ENCODE data around the gene MFN1. TPM values are rescaled to one million over a fixed set of nuclear protein-coding genes. Genes with fewer than 3 reads are reported as not detected.

Gene MFN1
- total and polyA plus RNA-seq, 7 donors = 14.6 to 42.9 (median 34.5) TPM

DNA sequence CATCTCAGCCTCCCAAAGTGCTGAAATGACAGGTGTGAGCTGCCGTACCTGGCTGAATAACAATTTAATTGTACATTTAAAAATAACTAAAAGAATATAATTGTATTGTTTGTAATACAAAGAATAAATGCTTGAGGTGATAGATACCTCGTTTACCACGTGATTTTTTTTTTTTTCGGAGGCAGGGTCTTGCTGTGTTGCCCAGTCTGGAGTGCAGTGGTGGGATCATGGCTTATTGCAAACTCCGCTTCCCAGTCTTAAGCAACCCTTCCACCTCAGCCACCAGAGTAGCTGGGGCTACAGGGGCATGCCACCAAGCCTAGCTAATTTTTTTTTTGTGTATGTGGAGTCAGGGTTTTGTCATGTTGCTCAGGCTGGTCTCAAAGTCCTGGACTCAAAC is 15.8 kb downstream of the MFN1 start:
- DNase-seq = no peak
- no peak for ATAC-seq
- TF ChIP-seq, protein P1, sequence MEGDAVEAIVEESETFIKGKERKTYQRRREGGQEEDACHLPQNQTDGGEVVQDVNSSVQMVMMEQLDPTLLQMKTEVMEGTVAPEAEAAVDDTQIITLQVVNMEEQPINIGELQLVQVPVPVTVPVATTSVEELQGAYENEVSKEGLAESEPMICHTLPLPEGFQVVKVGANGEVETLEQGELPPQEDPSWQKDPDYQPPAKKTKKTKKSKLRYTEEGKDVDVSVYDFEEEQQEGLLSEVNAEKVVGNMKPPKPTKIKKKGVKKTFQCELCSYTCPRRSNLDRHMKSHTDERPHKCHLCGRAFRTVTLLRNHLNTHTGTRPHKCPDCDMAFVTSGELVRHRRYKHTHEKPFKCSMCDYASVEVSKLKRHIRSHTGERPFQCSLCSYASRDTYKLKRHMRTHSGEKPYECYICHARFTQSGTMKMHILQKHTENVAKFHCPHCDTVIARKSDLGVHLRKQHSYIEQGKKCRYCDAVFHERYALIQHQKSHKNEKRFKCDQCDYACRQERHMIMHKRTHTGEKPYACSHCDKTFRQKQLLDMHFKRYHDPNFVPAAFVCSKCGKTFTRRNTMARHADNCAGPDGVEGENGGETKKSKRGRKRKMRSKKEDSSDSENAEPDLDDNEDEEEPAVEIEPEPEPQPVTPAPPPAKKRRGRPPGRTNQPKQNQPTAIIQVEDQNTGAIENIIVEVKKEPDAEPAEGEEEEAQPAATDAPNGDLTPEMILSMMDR (IDR thresholded peaks at IDR 0.05) = no peak
- intact Hi-C loops (cut with DNase I) = loop anchor here (10.0 kb wide), 2 partner anchors 221 to 231 kb away; no protein-coding TSS in a partner anchor
- Histone ChIP-seq H3K4me1 (no peaks in the 10 kb centered on the region), H3K4me3 (no peak overlapping the region), H3K9me3 (no peaks in the 10 kb centered on the region), H3K27me3 (ENCODE audit: insufficient read depth in 3 of 3, low read length in 2 of 3) (no peaks in the 10 kb centered on the region), H3K27ac (no peak overlapping the region), H3K36me3 (ENCODE audit: insufficient read depth in 1 of 2, low read depth in 1 of 2) (peaks cover 3 to 99% of the 10 kb centered on the region in 2 donors)
- 94 to 99% (median 97%) methylated on average over 5 of the region's 5 CpGs for WGBS, 3 donors

DNA sequence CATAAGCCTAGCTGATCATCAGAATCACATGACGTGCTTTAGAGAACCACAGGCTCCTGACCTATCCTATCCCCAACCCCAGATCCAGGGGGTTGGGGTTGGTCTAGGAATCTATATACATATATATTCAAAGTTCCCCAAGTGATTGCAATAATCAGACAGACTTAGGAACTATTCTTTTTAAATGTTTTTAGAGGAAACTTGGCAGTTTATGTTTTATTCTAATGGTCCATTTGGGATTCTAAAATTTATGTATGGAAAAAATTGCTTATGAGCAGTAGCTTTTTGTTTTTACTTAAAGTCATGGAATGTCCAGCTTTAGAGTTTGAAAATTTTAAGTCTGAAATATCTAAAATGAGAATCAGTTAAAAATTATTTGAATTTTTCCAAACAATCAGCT is 22.1 kb downstream of the MFN1 start:
- peaks cover 3 to 90% of the 10 kb centered on the region in 2 donors for H3K36me3 ChIP-seq (ENCODE audit: insufficient read depth in 1 of 2, low read depth in 1 of 2)
- DNase-seq (no peak), ATAC-seq (no peak)
- intact Hi-C loops (cut with DNase I) = loop anchor here (10.0 kb wide), 2 partner anchors 215 to 225 kb away; no protein-coding TSS in a partner anchor
- H3K9me3 ChIP-seq = no peaks in the 10 kb centered on the region
- H3K27me3 ChIP-seq (ENCODE audit: insufficient read depth in 3 of 3, low read length in 2 of 3) = no peaks in the 10 kb centered on the region
- no peak overlapping the region for H3K4me3 ChIP-seq
- TF ChIP-seq, protein P1 (IDR thresholded peaks at IDR 0.05) = no peak
- no peaks in the 10 kb centered on the region for H3K4me1 ChIP-seq
- 90 to 93% (median 93%) methylated on average over 1 of the region's 1 CpG for WGBS, 3 donors
- H3K27ac ChIP-seq = no peak overlapping the region

DNA sequence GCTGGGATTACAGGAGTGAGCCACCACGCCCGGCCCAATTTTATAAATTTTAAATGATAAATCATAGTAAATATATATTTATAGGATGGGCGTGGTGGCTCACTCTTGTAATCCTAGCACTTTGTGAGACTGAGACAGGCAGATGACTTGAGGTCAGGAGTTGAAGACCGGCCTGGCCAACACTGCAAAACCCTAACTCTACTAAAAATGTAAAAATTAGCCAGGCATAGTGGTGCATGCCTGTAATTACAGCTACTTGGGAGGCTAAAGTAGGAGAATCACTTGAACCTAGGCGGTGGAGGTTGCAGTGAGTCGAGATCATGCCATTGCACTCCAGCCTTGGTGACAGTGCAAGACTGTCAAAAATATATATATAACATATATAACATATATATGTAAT is 26.4 kb downstream of the MFN1 start:
- Histone ChIP-seq H3K36me3 (ENCODE audit: insufficient read depth in 1 of 2, low read depth in 1 of 2) (peaks cover 7 to 90% of the 10 kb centered on the region in 2 donors), H3K4me1 (no peaks in the 10 kb centered on the region), H3K27me3 (ENCODE audit: insufficient read depth in 3 of 3, low read length in 2 of 3) (no peaks in the 10 kb centered on the region), H3K9me3 (no peaks in the 10 kb centered on the region), H3K4me3 (no peak overlapping the region), H3K27ac (no peak overlapping the region)
- intact Hi-C loops (cut with DNase I) = no loop called here
- DNase-seq = no peak
- 97 to 98% (median 98%) methylated on average over 6 of the region's 6 CpGs for whole genome bisulfite sequencing, 3 donors
- TF ChIP-seq, protein P1 (IDR thresholded peaks at IDR 0.05) = no peak
- ATAC-seq = no peak

- Histone ChIP-seq H3K9me3 (no peaks in the 10 kb centered on the region), H3K27ac (no peak overlapping the region), H3K4me1 (no peaks in the 10 kb centered on the region), H3K36me3 (ENCODE audit: insufficient read depth in 1 of 2, low read depth in 1 of 2) (peaks cover 4 to 93% of the 10 kb centered on the region in 2 donors), H3K27me3 (ENCODE audit: insufficient read depth in 3 of 3, low read length in 2 of 3) (no peaks in the 10 kb centered on the region), H3K4me3 (no peak overlapping the region)
- intact Hi-C loops (cut with DNase I) = no loop called here
- DNase-seq (no peak), ATAC-seq (no peak)
- TF ChIP-seq, protein P1 (IDR thresholded peaks at IDR 0.05) = no peak
- 91 to 92% (median 92%) methylated on average over 12 of the region's 12 CpGs for WGBS, 3 donors
These were observed 27.8 kb downstream of the MFN1 start for GRCh38 chr3:179375091-179375999.
